ENCODE results near the gene NAV2.

- no peak for TF ChIP-seq CTCF (IDR thresholded peaks at IDR 0.05 in 8 of 11, conservative IDR thresholded peaks at IDR 0.05 in 3 of 11)
- TF ChIP-seq POLR2AphosphoS5 (IDR thresholded peaks at IDR 0.05) = no peak
- TF ChIP-seq POLR2A (IDR thresholded peaks at IDR 0.05) = no peak
Observed at GRCh38 chr11:19938866-19939265, 226.2 kb downstream of the NAV2 start.
